ENCODE results near the gene CFTR. TPM values are rescaled to one million over a fixed set of nuclear protein-coding genes. Genes with fewer than 3 reads are reported as not detected.

Gene CFTR
- under 0.01 and 0.16 TPM in 2 replicates for total RNA-seq

DNA sequence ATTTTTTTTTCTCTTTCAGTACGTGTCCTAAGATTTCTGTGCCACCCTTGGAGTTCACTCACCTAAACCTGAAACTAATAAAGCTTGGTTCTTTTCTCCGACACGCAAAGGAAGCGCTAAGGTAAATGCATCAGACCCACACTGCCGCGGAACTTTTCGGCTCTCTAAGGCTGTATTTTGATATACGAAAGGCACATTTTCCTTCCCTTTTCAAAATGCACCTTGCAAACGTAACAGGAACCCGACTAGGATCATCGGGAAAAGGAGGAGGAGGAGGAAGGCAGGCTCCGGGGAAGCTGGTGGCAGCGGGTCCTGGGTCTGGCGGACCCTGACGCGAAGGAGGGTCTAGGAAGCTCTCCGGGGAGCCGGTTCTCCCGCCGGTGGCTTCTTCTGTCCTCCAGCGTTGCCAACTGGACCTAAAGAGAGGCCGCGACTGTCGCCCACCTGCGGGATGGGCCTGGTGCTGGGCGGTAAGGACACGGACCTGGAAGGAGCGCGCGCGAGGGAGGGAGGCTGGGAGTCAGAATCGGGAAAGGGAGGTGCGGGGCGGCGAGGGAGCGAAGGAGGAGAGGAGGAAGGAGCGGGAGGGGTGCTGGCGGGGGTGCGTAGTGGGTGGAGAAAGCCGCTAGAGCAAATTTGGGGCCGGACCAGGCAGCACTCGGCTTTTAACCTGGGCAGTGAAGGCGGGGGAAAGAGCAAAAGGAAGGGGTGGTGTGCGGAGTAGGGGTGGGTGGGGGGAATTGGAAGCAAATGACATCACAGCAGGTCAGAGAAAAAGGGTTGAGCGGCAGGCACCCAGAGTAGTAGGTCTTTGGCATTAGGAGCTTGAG, at the start of gene CFTR:
Gene CFTR (plus strand): TSS at position 801 of the 830 bp plus-strand sequence. CDS start 70 bp downstream, outside the sequence.

Small RNAs within 50 kb of the gene (small RNA-seq; reads per million reads assigned to genes)
- gene AC000111.1 (not detected), gene AC000111.2 (not detected)

Other genes starting within 250 kb of the CFTR start
- 6.3 and 7.5 TPM in 2 replicates for gene WNT2, start 157.0 kb upstream of the CFTR start, total RNA-seq
- gene ASZ1, start 52.5 kb upstream of the CFTR start, total RNA-seq = not detected in 2 replicates

Measured in hair follicle dermal papilla cell (primary cell).